GM18951 (cell line): ENCODE measurements around the gene CNP.
A peak's percentile ranks its signal among the peaks of the same experiment; 100 is the strongest.

Experiments
- POLR2A ChIP-seq: IDR thresholded peaks from 4 replicates; pipeline ENCODE4 v1.6.1; 2011; ENCODE audit warnings: mild to moderate bottlenecking; ENCODE audit not compliant: insufficient read length, insufficient read depth; ENCODE audit errors: extremely low read depth
- in situ Hi-C: fragments of 300-500 bp; cut with MboI; formaldehyde crosslinking; loops from one replicate; pipeline ENCODE4 v1.12.0; 2022; ENCODE audit warnings: low sequenced_read_pairs, mixed read lengths, inconsistent platforms; ENCODE audit not compliant: unreplicated experiment

Gene CNP

GRCh38 chr17:41957869-41958439 is 8.6 kb upstream of the CNP start:
- in situ Hi-C loops, result no loop called here
- TF ChIP-seq POLR2A, result no peak

- no peak for TF ChIP-seq POLR2A
- in situ Hi-C loops, result no loop called here
Measured at GRCh38 chr17:41959030-41959335, 7.6 kb upstream of the CNP start.

GRCh38 chr17:41959336-41960095 is 7.1 kb upstream of the CNP start:
- no peak for TF ChIP-seq POLR2A
- in situ Hi-C loops, result loop anchor here (10.0 kb wide), 2 partner anchors 155 to 445 kb away; partner anchors contain the start of gene DHX58

- TF ChIP-seq POLR2A, result no peak
- in situ Hi-C loops, result loop anchor here (10.0 kb wide), 2 partner anchors 153 to 443 kb away; partner anchors contain the start of gene DHX58
Measured at GRCh38 chr17:41962111-41962510, 4.5 kb upstream of the CNP start.

- no peak for TF ChIP-seq POLR2A
- in situ Hi-C loops, result loop anchor here (10.0 kb wide), 2 partner anchors 152 to 442 kb away; partner anchors contain the start of gene DHX58
Measured at GRCh38 chr17:41962768-41963434, 3.7 kb upstream of the CNP start.

- TF ChIP-seq POLR2A, result peak; percentile 32
- in situ Hi-C loops, result loop anchor here (10.0 kb wide), 2 partner anchors 149 to 439 kb away; partner anchors contain the start of gene DHX58
Measured at GRCh38 chr17:41965694-41966462, 717 bp upstream of the CNP start.

- in situ Hi-C loops, result loop anchor here (10.0 kb wide), 2 partner anchors 147 to 437 kb away; partner anchors contain the start of gene DHX58
- no peak for TF ChIP-seq POLR2A
Measured at GRCh38 chr17:41967141-41967920, 736 bp downstream of the CNP start.

GRCh38 chr17:41967921-41968578 is 1.5 kb downstream of the CNP start:
- in situ Hi-C loops, result loop anchor here (10.0 kb wide), 2 partner anchors 147 to 437 kb away; partner anchors contain the start of gene DHX58

GRCh38 chr17:41968676-41969075 is 2.1 kb downstream of the CNP start:
- TF ChIP-seq POLR2A, result no peak
- in situ Hi-C loops, result loop anchor here (10.0 kb wide), 2 partner anchors 146 to 436 kb away; partner anchors contain the start of gene DHX58

More at GRCh38 chr17:41967921-41968578, 1.5 kb downstream of the CNP start:
- no peak for TF ChIP-seq POLR2A

- TF ChIP-seq POLR2A, result no peak
- in situ Hi-C loops, result no loop called here
Measured at GRCh38 chr17:41970901-41971331, 4.3 kb downstream of the CNP start.

GRCh38 chr17:41971721-41972523 is 5.3 kb downstream of the CNP start:
- in situ Hi-C loops, result no loop called here

More at GRCh38 chr17:41971721-41972523, 5.3 kb downstream of the CNP start:
- TF ChIP-seq POLR2A, result no peak
